Epithelial cell of alveolus of lung (primary cell): ENCODE data around the gene FOSL1. TPM values are rescaled to one million over a fixed set of nuclear protein-coding genes. Genes with fewer than 3 reads are reported as not detected.

Experiments used
- total RNA-seq: library from RNA; depleted of rRNA; stranded (reverse); fragments of >200 nt; gene quantifications from 2 replicates; pipeline ENCODE4 v1.2.1, GENCODE V29; 2015

FOSL1 gene
- total RNA-seq: 26.8 and 88.8 TPM in 2 replicates

DNA sequence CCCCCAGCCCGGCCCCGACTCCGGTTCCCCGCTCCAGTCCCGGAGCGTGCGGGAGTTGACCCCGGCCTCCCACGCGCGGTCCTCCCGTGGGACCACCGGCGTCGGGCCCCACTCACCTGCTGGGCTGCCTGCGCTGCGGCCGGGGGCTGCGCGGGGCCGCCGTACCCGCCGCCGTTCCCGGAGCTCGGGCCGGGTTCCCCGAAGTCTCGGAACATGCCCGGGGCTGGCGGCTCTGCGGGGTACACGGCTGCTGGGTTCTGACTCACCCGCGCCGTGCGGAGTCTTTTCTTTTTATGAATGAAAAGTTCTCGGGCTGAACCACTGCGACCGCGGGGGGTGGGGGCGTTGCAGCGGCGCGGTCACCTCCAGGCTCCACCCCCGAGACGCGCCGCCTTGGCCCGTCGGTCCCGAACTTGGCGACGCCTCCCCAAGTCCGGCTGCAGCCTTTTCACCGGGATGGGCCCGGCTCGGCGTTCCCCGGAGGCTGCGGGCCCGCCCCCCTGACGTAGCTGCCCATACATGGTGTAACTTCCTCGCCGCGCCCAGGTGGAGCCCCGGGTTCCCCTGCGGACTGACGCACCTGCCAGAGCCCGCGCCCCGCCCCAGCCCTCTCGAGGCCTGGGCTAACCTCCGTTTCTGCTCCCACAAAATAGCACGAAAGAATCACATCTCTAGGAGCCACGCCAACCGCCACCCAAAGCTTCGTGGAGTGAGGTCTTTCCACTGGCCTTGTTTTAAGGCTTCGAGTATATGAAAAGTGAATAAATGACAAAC lies at the start of gene FOSL1:
FOSL1 (minus strand) TSS at position 264 of the 774 bp plus-strand sequence; CDS start at position 215, 49 bp downstream.

DNA sequence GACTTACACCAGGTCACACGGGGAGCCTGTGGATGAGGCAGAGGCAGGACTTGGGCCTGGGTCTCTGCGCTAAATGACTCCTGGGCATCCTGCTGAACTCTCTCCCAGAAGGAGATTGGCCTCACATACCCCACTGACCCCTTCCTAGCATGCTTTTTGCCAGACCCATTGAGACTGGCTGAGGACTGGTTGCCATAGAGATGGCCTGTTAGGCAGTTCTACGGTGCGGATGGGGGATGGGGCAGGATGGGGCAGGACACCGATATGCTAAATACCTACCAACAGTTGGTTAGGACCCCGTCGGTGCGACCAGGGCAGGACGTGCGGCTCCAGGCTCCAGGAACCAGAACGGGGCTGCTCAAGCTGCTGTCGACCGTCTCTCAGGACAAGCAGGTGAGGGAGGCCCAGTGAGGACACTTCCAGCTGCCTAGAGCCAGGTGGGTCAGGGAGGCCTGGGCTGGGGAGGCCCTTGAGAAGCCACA lies 45.3 kb upstream of the FOSL1 start, which contains the start of gene TSGA10IP:
TSGA10IP (plus strand) TSS at position 51 of the 482 bp plus-strand sequence; CDS start at position 247, 196 bp downstream.

DNA sequence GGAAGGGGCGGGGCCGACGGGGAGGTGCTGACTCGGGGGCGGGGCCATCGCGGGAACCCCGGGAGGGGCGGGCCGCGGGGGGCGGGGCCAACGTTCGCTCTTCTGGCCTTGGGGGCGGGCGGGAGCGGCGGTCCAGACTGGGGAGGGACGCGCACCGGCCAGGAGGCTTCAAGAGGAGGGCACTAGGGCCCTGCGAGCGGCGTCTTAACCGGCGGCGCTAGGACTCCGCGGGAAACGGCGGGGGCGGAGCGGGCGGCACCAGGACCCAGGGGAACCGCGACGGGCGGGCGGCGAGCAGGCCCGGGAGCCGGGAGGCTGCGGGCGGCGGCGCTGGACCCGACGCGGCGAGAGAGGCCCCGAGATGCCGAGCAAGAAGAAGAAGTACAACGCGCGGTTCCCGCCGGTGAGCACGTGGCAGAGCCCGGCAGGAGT lies 19.0 kb upstream of the FOSL1 start, which contains the start of gene DRAP1:
DRAP1 (plus strand) TSS at position 286 of the 432 bp plus-strand sequence; CDS start at position 362, 76 bp downstream.

DNA sequence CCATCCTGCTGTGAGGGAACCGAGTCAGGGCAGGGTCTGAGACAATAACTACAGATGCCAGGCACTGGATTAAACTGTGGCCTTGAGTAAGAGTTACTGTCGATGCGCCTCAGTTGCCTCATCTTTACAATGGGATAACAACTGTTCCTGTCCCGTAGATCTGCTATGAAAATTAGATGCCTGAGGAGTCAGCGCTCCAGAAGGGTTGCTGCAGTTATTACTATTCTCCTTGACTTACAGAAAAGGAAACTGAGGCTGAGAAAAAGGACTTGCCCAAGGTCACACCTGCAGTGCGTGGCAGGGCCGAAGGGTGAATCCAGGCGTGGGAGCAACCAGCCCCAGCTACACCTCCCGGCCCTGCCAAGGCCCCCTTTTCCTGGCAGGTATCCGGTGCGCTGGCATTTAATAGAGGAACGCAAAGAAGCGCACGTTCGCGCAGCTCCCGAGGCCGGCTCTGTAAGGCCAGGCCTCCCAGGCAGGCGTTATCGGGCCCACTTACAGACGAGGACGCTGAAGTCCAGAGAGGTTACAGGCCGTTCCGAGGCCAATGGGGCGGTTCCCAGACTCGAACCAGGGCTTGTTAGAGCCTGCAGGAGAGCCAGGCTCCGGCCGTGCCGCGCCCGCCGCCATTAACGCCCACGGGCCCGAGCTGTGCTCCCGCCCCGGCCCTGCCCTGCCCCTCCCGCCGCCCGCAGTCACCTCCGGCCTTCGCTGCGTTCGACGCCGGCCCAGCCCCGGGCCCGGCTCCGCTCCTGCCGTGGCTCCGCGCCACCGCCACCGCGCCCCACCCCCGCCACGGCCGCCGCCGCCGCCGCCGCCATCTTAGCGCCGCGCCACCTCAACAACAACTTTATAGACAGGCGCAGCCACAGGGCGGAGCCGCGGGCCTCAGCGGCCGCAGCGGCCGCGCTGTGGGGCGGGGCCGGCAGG lies 18.3 kb upstream of the FOSL1 start, which contains the start of gene C11orf68:
C11orf68 (minus strand) TSS at position 852 of the 930 bp plus-strand sequence; CDS start at position 821, 31 bp downstream.

DNA sequence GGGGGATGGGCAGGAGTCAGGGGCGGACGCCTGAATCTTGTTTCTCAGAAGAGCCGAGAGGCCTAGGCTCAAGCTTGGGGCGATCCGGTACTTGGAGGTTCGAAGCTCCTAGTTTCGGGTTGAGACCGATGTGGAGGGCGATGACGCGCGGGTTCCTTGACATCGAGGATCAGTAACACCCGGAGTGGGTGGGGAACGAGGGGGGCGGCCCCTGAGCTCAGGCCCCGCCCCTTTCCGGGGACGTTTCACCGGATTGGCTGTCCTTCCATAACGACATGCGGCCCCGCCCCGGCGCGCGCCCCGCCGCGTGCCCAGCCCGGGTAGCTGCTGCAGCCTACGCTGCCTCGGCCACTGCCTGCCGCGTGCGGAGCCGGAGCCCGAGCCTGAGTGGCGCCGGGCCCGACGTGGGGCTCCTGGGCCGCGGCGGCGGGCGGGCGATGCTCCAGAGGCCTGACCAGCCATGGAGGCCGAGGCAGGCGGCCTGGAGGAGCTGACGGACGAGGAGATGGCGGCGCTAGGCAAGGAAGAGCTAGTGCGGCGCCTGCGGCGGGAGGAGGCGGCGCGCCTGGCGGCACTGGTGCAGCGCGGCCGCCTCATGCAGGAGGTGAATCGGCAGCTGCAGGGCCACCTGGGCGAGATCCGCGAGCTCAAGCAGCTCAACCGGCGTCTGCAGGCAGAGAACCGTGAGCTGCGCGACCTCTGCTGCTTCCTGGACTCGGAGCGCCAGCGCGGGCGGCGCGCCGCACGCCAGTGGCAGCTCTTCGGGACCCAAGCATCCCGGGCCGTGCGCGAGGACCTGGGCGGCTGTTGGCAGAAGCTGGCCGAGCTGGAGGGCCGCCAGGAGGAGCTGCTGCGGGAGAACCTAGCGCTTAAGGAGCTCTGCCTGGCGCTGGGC lies 9.6 kb downstream of the FOSL1 start, which contains the start of gene CCDC85B:
CCDC85B (plus strand) TSS at position 350 of the 895 bp plus-strand sequence; CDS start at position 461, 111 bp downstream.

DNA sequence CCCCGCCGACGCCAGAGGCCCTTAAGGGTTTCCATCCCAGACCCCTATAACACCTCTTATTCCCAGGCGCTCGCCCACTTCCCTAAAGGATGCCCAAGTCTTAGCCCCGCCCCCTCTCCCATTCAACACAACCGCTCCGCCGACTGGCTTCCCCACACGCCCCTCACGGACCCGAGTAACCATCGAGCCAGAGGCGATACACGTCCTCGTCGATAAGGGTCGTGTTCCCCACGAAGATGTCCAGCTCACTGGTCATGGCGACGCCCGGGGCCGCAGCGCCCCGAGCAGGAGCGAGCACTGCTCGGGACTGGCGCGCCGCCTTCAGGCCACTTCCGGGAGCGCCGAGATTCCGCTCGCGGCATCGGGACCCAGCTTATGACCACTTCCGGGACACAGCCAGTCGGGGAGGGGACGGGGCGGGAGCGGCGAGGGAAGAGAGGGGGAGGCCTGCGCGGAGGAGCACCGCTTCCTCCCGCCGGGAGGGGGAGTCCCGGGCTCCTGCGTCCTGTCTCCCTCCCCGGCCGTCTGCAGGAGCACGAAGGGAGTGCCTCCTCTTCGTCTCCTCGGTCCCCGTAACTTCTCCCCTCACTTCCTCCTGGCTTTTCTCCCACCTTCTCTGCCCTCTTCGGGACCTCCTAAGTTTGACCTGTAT lies 11.9 kb downstream of the FOSL1 start, which contains the start of gene FIBP:
FIBP (minus strand) TSS at position 309 of the 652 bp plus-strand sequence; CDS start at position 256, 53 bp downstream.

DNA sequence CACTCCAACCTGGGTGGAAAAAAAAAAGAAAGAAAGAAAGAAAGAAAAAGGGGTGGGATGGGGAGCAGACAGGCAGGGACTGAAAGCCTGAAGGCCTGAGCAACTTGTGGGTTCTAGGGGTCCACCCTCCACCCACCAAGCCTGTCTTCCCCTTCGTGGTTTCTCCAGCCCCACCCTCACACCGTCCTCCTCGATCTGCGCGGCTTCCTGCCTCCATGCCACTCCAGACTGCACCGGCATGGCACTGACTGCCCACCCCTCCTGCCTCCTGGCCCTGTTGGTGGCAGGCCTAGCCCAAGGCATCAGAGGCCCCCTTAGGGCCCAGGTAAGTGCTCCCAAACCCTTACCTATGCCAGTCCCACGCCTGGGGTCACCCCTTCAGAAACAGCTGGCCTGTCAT lies 20.6 kb downstream of the FOSL1 start, which contains the start of gene CTSW:
CTSW (plus strand) TSS at position 221 of the 400 bp plus-strand sequence; CDS start at position 239, 18 bp downstream.

DNA sequence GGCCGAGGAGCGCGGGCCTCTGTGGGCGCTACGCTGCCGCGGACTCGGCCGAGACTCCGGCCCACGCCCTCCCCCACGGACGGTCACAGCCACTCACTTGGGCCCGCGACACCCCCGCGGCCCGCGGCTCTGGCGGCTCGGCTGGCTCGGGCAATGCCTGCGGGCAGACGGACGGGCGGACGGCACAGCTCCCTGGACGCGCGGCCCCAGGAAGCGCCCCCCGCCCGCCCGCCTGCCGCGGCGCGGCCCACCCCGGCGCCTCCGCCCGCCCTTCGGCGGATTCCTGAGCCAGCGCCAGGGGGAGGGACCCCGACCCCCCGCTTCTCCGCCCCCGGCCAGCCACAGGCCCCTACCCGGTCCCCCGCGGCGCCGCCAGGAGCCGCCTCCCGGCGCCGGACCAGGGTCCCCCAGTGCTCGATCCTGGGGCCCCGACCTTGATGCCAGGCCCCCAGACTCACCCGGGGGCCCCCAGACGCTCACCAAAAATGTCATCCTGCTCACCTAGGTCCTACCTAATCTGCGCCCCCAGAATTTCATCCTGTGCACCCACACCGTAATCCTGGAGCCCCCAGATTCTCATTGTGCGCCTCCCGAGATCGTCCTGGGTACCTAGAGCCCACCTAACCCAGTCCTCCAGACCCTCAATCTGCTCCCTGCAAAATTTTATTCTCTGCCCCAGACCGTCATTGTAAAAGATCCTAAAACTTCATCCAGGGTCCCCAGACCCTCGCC lies 27.4 kb downstream of the FOSL1 start, which contains the start of gene EFEMP2:
EFEMP2 (minus strand) TSS at position 215 of the 732 bp plus-strand sequence. CDS start 446 bp downstream, outside the sequence.

DNA sequence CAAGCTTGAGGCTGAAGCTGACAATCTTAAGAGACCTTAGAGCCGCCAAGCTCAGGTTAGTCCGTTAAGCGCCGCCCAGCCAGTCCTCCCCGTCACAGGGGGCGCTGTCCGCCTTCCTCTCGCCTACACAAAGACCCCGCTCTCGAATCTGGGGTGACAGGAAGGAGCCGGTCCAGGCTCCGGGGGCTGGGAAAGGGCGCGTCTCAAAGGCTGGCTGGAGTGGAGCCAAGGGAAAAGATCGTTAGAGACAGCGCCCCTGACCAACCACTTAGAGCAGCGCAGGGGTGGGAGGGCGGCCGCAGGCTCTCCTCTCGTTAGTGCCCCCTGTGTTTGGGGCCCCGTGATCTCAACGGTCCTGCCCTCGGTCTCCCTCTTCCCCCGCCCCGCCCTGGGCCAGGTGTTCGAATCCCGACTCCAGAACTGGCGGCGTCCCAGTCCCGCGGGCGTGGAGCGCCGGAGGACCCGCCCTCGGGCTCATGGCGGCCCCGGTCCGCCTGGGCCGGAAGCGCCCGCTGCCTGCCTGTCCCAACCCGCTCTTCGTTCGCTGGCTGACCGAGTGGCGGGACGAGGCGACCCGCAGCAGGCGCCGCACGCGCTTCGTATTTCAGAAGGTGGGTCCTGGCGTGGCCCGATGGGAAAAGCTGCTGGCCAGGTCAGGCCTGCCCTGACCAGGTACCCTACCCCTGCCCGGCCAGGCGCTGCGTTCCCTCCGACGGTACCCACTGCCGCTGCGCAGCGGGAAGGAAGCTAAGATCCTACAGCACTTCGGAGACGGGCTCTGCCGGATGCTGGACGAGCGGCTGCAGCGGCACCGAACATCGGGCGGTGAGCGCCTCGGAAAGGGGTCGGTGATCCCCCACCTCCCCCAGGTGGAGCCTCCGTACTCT lies 39.7 kb downstream of the FOSL1 start, which contains the start of gene MUS81:
MUS81 (plus strand) TSS at position 156 of the 887 bp plus-strand sequence; CDS start at position 477, 321 bp downstream.

DNA sequence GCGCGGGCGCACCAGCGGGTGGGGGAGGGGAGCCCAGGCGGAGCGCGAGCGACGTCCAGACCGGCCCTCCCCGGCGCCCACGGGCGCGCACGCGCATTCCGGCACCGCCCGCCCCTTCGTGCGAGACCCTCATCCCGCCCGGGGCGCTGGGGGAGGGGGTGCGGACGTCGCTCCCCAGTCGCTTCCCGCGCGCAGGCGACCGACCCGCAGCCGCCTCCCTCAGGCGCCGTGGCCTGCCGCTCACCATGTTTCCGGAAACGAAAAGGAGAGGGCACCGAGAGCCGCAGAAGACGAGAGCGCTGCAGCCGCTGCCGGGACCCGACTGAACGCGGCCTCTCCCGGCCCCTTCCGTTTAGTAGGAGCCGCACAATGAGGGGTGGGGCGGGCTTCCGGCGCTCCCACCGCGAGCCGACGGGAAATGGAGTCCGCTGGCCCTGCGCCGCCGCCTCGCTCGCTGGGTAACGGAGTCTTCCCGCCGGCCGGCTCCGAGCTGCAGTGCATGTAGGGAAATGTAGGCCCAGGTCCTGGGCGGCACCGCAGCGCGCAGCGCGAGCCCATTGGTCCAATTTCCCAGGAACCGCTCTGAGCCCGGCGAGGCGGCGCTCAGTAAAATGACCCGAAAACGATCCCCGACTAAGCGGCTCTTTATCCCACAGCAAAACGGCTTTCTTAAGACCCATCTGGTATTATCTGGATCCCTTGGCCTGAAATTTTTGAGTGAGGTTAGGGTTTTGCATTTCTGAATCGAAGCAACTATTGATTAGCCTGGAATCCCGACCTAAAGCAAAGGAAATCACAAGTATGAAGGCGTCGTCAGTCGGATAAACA lies 42.1 kb downstream of the FOSL1 start, which contains the start of gene CFL1:
CFL1 (minus strand) TSS at position 328 of the 828 bp plus-strand sequence; CDS start at position 247, 81 bp downstream.

Other genes starting within 250 kb of the FOSL1 start
- gene RELA, start 237.5 kb downstream of the FOSL1 start, total RNA-seq: 52.4 and 59.5 TPM in 2 replicates
- gene KAT5, start 188.1 kb downstream of the FOSL1 start, total RNA-seq: 39.3 and 44.3 TPM in 2 replicates
- gene RNASEH2C, start 179.6 kb downstream of the FOSL1 start, total RNA-seq: 68.1 and 98.2 TPM in 2 replicates
- 11.0 and 24.5 TPM in 2 replicates for gene AP5B1, start 119.4 kb downstream of the FOSL1 start, total RNA-seq
- gene OVOL1, start 113.3 kb downstream of the FOSL1 start, total RNA-seq: under 0.01 TPM in 1 of 2 replicates, not detected in the other
- 0.13 and 3.1 TPM in 2 replicates for gene SNX32, start 66.4 kb downstream of the FOSL1 start, total RNA-seq
- 940 and 1,907 TPM in 2 replicates for gene CFL1, start 42.2 kb downstream of the FOSL1 start, total RNA-seq
- 38.3 and 43.1 TPM in 2 replicates for gene MUS81, start 40.0 kb downstream of the FOSL1 start, total RNA-seq
- gene EFEMP2, start 27.6 kb downstream of the FOSL1 start, total RNA-seq: 127 and 206 TPM in 2 replicates
- not detected in 2 replicates for gene CTSW, start 20.6 kb downstream of the FOSL1 start, total RNA-seq
- 122 and 222 TPM in 2 replicates for gene FIBP, start 11.9 kb downstream of the FOSL1 start, total RNA-seq
- 138 and 155 TPM in 2 replicates for gene CCDC85B, start 9.7 kb downstream of the FOSL1 start, total RNA-seq
- 20.0 and 36.6 TPM in 2 replicates for gene C11orf68, start 18.7 kb upstream of the FOSL1 start, total RNA-seq
- gene DRAP1, start 19.0 kb upstream of the FOSL1 start, total RNA-seq: 125 and 209 TPM in 2 replicates
- not detected in 2 replicates for gene TSGA10IP, start 45.1 kb upstream of the FOSL1 start, total RNA-seq
- gene SART1, start 61.3 kb upstream of the FOSL1 start, total RNA-seq: 27.7 and 41.0 TPM in 2 replicates
- 17.3 and 33.9 TPM in 2 replicates for gene EIF1AD, start 101.8 kb upstream of the FOSL1 start, total RNA-seq
- gene BANF1, start 102.1 kb upstream of the FOSL1 start, total RNA-seq: 49.9 and 112 TPM in 2 replicates
- 22.1 TPM in 1 of 2 replicates, not detected in the other for gene CST6, start 111.6 kb upstream of the FOSL1 start, total RNA-seq
- not detected in 2 replicates for gene CATSPER1, start 126.1 kb upstream of the FOSL1 start, total RNA-seq
- 0.91 and 1.8 TPM in 2 replicates for gene GAL3ST3, start 148.8 kb upstream of the FOSL1 start, total RNA-seq
- 157 and 172 TPM in 2 replicates for gene SF3B2, start 152.0 kb upstream of the FOSL1 start, total RNA-seq
- gene PACS1, start 169.9 kb upstream of the FOSL1 start, total RNA-seq: 22.9 and 26.6 TPM in 2 replicates